Stomach (tissue), 4 donors: ENCODE measurements around the gene BABAM2.

Experiments used
- CTCF ChIP-seq, 7 experiments: fragments of 450-650 bp in 4 of 7; fragments of 200-600 bp in 3 of 7; sonication (generic) in 3 of 7; IDR thresholded peaks; one replicate each; pipeline ENCODE4 v1.5.1; 2016 to 2019; ENCODE audit warnings: antibody characterized with exemption in 7 of 7, control low read depth in 2 of 7, mild to moderate bottlenecking in 1 of 7
- EP300 ChIP-seq: sonication (generic); formaldehyde crosslinking; IDR thresholded peaks from one replicate; pipeline ENCODE4 v1.6.1; 2017; ENCODE audit warnings: antibody characterized with exemption
- POLR2A ChIP-seq, 4 donors: fragments of 450-650 bp; IDR thresholded peaks; one replicate each; pipeline ENCODE4 v1.6.1; 2016; ENCODE audit warnings: antibody characterized with exemption in 4 of 4, control low read depth in 2 of 4, mild to moderate bottlenecking in 1 of 4, moderate library complexity in 1 of 4
- POLR2AphosphoS5 ChIP-seq, 3 donors: sonication (generic); formaldehyde crosslinking; IDR thresholded peaks; one replicate each; pipeline ENCODE4 v1.6.1; 2016; ENCODE audit warnings: antibody characterized with exemption in 3 of 3

GRCh38 chr2:28048341-28048740 lies 157.8 kb downstream of the BABAM2 start:
- TF ChIP-seq CTCF (IDR thresholded peaks at IDR 0.05) (no peak), EP300 (no peak), POLR2AphosphoS5 (IDR thresholded peaks at IDR 0.05) (no peak), POLR2A (IDR thresholded peaks at IDR 0.05) (no peak)
